Activated CD4-positive, CD25-positive, alpha-beta regulatory T cell treated with anti-CD3 and anti-CD28 coated beads, Interleukin-2, amount 50 U/mL, for 72 hours (primary cell): ENCODE data around the gene SHROOM3.
"Not testable (repeated sequence)": the region's sequence is repeated elsewhere in the genome, so short reads cannot be mapped to it uniquely, and the experiment has no call there.

ENCODE experiments used
- DNase-seq: peaks from one replicate; pipeline ENCODE4 v3.0.0; 2021

SHROOM3 gene

DNA sequence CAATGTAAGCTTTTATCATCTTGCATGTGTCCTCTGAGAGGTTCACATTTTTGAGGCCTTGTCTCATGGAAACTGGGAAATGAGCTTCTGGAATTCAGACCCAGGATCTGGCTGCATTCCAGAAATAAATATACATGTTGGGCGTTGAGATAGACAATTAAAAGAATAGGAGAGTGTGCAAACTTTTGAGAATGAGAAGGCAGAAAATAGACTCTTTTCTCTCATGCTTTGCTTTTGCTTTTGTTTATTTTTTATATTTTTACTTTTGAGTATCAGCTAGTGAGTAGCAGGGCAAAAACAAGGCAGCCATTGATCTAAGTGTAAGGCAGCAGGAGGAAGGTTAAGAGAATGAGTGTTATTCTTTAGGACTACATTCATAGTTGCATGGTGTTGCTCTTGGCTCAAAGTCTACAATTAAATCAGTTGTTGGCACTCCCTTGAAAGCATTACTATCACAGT, 12.4 kb downstream of the SHROOM3 start:
- no peak for DNase-seq

DNA sequence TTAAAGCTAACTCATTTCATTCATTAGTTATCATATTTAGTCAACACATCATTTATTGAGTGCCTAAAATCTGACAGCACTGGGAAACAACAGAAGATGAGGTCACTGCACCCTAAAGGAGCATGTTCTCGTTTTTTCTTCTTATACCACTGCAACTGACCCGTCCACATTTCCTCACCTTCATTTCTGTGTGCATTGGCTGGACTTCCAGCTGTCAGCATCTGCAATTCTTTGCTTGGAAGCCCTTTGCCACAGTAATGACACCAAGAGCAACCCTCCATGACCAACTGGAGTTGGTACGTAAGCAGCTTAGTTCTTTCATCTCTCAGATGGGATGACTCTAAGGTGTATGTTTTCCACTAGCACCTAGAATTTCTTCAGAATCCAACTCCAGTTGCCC, 13.2 kb downstream of the SHROOM3 start:
- DNase-seq = no peak

DNA sequence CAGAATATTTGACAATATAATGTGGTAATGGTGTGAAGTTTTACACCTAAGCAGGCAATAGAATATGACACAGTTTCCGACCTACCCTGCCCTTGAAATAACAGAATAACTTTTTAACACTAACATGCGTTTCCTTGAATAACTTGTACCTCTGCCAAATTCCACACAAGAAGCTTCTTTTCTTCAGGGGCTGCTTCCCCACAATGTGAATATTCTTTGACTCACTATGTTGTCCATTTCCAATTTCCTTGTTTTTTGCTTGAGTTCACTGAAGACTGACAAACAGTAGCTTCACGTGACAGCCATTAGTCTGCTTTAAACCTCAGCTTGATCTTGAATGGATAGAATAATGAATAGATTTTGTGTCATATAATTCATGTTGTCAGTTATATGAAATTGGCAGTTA, 14.3 kb downstream of the SHROOM3 start:
- DNase-seq = no peak

DNA sequence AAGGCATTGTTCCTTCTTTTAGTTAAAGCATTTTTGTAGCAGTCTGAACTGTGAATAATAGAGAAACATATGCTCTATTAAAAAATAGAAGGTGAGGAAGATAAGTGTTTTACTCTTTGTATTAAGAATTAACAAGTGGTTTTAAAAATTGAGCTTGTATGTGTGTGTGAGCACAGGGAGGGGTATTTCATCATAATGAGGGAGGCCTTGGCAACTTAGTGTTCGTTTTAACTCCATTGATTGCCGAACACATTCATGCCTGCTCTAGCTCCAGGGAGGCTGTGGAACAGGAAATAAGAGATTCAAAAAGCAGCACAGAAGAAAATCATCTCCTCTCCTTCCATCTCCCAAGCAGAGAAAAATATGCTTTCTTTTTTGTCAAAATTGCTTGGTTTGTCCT, 14.8 kb downstream of the SHROOM3 start:
- DNase-seq = no peak

DNA sequence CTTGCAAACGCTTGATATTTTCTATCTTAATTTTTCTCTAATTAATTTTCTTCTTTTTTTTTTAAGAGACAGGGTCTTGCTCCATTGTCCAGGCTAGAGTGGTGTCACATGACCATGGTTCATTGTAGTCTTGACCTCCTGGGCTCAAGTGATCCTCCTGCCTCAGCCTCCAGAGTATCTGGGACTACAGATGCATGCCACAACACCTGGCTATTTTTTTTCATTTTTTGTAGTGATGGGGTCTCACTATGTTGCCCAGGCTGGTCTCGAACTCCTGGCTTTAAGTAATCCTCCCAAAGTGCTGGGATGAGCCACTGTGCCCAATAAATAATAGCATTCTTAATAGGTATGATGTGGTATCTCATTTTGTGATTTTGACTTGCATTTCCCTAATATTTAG, 18.2 kb downstream of the SHROOM3 start:
- DNase-seq = no peak

DNA sequence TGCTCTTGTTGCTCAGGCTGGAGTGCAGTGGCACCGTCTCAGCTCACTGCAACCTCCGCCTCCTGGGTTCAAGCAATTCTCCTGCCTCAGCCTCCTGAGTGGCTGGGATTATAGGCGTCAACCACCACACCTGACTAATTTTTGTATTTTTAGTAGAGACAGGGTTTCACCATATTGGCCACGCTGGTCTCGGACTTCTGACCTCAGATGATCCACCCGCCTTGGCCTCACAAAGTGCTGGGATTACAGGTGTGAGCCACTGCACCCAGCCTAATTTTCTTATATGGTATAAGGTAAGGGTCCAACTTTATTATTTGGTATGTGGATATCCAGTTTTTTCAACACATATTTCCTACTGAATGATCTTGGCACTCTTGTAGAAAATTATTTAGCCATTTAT, 19.0 kb downstream of the SHROOM3 start:
- not testable (repeated sequence) for DNase-seq

DNA sequence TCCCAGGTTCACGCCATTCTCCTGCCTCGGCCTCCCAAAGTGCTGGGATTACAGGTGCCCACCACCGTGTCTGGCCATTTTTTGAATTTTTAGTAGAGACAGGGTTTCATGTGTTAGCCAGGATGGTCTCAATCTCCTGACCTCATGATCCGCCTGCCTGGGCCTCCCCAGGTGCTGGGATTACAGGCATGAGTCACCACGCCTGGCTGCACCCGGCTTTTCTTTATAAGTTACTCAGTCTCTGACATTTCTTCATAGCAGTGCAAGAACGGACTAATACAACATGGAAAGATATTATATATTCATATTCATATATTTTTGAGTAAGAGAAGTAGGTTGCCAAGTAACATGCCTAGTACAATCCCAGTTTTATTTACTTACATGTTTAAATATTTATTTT, 22.9 kb downstream of the SHROOM3 start:
- DNase-seq = no peak

DNA sequence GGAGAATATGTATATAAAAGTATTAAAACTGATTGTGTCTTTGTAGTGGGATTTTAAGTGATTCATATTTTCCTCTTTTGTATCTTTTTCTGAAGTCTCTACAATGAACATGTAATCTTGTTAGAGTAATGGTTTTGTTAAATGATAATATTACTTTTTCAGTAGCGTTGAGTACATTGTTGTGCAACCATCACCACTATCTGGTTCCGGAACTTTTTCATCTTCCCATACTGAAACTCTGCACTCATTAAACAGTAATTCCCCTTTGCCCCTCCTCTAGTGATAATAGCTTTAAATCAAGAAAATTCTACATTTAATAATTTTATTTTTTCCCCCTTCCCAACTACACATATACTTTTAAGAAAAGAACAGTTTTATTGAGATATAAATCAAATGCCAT, 23.3 kb downstream of the SHROOM3 start:
- no peak for DNase-seq

DNA sequence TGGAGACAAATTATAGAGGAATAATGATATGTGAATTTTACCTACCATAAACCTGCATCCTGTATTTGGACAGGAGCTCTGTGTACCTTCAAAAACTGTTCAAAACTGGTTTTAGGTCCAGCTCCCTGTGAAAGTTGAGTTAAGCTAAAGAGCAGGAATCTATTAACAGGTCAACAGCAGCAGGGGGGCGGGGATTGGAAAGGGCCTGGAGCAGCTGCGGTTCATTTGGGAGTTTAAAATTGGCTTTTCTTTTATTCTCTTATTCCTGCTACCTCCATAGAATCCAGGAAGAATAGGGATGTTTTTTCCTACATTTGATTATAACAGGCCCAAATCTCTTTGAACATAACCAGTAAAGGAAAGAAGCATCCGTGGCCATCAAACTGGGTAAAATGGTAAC, 23.8 kb downstream of the SHROOM3 start:
- no peak for DNase-seq

DNA sequence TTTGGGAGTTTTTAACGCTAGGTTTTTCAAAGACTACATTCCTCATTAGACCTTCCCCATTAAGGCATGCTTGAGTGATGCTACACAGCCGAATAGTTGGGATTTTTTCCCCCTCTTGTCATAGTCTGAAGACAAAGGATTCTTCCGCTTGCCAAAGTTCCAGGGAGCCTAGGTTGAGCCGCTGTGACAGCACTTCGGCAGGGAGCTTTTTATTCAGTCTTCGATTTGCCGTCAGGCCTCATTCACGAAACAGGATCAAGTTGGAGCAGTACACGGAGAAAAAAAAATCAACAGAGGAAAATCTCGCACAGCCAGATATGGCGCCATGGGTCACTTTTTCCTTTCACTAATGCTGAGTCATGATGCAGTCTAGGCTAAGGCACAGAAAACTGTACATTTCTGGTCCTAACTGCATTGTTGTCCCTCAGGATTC, 24.3 kb downstream of the SHROOM3 start:
- no peak for DNase-seq

DNA sequence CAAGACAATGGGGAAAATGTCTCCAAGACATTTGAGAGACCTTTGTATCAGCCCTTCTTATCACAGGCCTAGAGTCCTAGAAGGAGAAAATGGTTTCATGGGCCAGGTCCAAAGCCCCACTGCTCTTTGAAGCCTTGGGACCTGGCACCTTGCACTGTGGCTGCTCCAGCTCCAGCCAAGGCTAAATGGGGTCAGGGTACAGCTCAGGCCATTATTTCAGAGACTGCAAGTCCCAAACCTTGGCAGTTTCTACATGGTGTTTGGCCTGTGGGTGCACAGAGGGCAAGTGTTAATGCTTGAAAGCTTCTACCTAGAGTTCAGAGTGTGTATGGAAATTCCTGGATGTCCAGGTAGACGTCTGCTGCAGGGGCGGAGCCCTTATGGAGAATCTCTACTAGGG, 28.5 kb downstream of the SHROOM3 start:
- DNase-seq = no peak

DNA sequence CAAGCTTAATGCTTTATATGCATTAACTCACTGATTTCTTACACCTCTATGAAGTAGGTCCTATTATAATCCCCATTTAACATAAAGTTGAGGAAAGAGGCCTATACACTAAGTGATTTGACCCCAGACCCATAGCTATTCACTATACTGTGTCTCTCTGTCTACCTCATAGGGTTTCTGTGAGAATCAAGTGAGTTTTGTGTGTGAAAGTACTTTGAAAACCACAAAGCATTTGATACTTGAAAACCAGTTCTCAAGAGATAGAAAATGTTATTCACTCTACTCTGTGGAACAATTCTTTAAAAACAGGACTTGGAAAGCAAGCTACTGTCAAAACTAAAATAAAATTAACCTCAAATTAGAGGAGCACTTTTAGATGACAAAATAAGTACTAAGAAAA, 35.0 kb downstream of the SHROOM3 start:
- DNase-seq = no peak

DNA sequence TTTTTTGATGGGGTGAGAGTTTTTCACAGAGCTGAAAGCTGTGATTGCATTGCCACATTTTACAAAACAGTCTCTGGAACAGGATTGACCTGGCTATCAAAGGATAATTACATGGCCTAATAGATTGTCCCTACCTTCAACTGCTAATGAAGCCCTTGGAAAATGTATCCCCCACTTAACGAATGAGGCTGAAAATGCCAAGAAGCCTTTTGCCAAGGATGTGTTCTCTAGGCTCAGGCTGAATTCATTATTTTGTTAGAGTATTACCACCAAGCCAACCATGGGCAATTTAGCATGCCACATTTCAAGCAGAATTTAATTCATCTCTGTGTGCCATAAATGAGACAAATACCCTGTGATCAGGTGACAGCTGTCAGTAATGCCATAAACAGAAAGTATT, 35.5 kb downstream of the SHROOM3 start:
- no peak for DNase-seq

DNA sequence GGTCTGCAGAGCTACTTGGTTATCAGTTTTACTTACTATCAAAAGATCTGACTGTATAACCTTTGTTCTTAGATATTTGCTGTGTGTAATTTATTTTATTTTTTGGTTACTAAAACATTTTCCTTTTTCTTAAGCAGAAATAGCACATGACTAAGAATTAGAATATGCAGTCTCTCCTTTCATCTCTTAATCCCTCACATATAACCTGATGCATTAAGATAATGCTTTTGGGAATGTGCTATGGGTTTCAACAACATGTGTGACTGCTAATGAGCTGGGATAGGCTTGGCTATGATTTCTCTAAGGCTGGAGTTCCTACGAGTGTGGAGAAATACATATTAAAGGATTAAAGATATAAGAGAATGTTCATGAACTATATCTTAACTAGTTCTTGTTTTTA, 41.5 kb downstream of the SHROOM3 start:
- no peak for DNase-seq

DNA sequence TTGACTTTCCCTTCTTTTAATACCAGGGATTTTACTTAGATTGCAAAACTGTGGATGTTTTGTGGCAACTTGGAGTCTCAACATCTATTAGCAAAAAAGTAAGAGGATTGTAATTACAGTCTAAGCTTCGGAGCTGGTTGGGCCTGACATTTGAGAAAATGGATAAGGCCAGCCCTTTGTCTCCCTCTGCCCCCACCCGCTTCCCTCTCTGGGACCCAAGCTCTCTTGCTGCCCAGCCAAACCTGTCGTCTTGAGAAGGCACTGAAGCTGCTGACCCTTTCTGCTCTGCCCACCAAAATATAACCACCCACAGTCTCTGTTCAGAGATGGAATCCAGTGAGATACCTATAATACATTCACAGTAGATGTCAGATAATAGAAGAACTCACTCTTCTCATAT, 49.6 kb downstream of the SHROOM3 start:
- no peak for DNase-seq

DNA sequence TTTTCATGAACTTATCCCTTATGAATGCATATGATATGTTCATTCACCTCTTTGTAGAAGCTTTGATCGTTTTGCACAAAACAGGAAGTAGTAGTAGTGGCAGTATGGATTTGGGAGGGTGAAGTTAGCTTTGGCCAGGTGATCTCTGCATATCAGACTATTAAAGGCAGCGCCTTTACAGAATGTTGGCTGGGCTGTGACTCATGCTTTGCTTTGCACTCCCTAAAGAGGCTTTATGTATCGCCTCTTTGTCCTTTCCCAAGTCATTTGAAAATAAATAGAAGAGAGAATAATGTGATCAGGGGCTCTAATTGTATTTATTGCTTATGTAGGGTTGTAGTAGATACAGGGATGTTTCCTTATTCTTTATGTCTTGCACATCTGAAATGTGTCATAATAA, 50.4 kb downstream of the SHROOM3 start:
- DNase-seq = no peak

DNA sequence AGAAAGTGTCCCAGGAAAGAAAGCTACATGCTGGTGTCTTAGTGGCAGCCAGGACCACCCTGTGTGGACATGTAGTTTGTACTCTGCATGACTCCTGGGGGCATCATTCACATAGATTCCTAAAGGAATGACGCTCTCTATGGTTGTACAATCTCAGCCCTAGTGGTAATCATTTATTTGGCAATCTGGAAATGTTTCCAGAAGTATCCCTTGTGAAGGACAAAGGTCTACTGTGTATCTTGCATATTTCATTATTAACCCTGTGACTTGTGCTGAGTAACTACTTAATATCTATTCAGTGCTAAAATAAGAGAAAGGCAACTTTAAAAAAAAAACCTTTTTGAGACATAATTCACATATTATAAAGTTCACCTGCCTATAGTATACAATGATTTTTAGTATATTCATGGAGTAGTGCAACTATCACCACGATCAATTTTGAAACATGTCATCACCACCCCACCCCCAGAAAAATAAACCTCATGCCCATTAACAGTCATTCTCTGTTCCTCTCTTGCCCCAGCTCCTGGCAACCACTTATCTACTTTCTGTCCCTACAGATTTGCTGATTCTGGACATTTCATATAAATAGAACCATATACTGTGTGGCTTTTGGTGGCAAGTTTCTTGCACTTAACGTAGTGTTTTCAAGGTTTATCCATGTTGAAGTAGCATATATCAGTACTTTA, 51.7 kb downstream of the SHROOM3 start:
- DNase-seq = no peak

DNA sequence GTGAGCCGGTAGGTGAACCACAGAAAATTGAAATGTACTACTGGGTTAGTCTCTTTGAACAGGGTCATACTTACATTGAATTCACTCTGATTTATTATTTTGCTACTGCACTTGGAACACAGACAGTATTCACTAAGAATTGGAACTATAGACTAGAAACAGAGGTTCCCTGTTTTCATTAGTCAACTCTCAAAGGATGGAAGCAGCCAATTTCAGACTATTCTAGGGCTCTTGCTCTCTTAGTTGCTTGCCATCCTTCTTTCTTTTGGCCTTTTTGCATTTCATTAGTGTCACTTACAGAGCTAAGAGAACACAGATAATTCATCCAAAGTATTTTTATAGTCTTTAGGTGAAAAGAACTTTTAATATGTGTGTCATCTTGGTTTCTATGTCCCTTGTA, 52.6 kb downstream of the SHROOM3 start:
- DNase-seq = no peak

DNA sequence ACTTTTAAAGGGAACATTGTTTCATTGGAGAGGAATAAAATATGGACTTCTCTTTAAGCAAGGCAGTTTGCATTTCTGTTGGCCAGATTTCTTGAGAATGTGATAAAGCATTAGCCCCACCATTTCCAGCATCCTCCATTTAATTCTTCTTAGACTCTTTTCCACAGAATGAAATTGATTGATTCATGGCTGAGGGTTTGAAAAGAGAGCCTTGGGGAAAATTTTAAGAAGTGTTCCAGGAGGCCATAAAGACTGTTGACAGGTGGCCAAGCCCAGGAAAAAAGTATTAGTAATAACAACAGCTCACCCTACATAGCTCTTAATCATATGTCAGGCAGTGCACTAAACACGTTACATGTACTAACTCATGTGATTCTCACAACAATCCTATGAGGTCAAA, 53.4 kb downstream of the SHROOM3 start:
- DNase-seq = no peak

DNA sequence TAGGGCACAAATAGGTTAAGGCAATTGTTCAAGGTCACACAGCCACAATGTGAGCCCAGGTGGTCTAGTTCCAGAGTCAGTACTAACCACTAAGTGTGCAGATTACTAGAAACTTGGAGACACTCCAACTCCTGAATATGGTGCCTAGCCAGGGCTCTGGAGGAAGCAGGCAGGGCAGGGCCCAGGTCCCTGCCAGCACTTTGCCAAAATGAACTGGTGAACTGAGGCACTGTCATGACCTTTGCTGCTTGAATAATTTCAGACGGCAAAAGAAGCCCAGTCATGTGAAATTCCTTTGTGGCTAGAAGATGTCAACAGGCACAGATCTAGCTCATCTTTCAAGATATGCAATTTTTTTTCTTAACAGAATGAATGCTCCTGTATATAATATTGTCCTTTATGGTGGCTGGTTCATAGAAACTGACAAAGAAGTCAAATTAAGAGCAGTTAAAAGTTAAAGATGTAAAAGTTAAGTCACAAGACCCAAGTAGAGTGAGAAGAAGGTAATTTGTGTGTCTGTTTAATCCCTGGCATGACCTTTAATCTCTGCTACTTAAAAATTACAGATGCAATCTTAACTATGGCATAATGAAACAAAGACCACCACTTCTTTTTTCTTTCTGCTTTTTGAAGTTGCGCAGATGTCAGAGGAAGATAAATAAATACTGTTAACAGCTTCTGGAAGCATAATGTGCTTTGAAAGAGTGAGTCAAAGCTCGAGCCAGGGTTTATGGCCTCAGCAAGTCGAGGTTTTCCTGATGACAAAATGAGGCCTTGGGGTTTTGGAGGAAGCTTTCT, 54.1 kb downstream of the SHROOM3 start:
- DNase-seq = no peak

DNA sequence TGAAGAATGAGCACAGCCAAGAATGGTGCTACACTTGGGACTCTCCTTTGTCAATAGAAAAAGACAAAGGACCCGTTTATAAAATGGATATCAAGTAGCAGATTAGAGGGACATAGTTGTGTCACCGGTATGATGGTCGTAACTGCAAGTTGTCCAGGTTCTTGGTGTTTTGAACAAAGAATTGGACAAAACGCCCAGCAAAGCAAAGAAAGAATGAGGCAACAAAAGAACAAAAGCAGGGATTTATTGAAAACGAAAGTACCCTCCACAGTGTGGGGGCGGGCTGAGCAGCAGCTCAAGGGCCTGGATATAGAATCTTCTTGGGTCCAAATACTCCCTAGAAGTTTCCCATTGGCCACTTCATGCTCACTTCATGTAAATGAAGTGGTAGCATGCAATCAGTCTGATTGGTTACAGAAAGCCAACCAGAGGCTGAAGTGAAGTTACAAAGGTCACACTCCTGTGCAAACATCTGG, 54.7 kb downstream of the SHROOM3 start:
- no peak for DNase-seq

DNA sequence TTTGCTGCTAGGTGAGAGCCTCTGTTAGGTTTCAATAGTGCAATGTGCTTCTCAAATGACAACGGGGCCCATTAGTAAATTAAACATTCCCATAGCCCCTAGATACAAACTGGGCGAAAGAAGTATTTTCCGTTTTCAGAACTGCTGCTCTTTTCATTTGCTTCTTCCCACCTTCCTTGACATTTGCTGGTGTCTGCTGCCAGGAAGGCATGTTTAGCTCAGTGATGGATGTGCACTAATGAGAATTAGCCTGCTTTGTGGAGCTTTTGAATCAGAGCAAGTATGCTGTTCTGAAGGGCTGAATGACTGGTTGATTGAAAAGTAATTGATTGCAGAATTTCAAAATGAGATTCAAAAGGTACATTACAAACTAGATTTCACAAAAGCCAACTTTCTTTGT, 57.0 kb downstream of the SHROOM3 start:
- DNase-seq = no peak

DNA sequence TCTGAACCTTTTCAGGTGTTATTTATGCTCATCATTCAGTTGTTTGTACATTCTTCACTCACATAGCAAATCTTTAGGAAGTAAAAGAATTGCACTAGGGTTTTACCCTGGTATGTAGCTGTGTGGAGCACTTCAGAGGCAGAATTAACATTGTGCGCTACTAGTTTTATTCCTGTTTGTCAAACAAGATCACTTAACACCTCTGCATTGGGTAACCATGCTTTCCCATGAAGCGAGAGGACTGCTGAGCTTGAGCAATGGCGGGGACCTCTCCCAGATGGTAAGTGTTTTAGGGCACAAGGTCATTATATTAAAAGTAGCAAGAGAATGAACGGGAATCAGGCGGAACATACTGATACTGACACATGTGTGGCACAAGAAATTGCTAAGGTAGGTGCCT, 59.2 kb downstream of the SHROOM3 start:
- DNase-seq = no peak

DNA sequence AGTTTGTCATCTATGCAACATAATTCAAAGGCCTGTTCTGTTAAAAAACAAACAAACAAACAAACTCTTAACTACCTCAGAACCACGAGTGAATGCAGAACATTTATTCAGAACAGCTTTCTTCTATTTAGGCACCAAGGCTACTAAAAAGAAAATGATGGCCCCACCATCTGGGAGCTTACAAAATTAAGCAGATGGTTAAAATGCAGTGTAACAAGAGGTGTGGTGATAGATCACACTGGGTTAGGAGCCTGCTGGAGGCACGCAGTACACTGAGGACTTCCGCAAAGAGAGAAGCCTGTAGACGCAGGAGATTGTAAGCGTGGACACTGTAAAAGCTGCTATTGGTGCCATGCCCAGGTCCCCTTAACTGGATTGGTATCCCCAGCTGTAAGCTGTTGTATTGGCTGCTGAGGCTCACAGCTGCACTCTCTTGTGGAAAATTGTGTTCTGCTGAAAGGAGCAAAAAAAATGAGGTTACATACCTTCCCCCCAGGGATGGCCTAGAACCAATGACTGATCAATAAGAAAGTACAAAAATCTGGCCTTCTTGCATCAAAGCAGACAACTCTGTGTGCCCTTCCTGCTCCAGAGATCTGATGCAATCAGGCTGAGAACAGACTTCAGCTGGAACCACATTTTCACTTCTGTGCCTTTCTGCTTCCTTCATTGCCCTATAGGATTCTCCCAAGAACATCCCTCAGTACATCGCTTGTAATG, 60.0 kb downstream of the SHROOM3 start:
- DNase-seq = no peak
